Liver (tissue), 3 donors: Measurements from ENCODE around the gene CLPSL1.

Source experiments
- ATF3 ChIP-seq: IDR thresholded peaks from 2 replicates; pipeline ENCODE4 v1.6.1; 2016; ENCODE audit warnings: antibody characterized with exemption
- CTCF ChIP-seq: fragments of 150-350 bp; IDR thresholded peaks from 2 replicates; pipeline ENCODE4 v1.5.1; 2017; ENCODE audit warnings: improper control_type of control experiment, low read depth, low read length; ENCODE audit not compliant: missing input control
- EGR1 ChIP-seq, 2 donors: IDR thresholded peaks; 2 replicates each; pipeline ENCODE4 v1.6.1; 2016 to 2018; ENCODE audit warnings: antibody characterized with exemption in 2 of 2, low read depth in 2 of 2
- FOXA1 ChIP-seq: IDR thresholded peaks from 2 replicates; pipeline ENCODE4 v1.6.1; 2016; ENCODE audit warnings: antibody characterized with exemption
- GABPA ChIP-seq, 2 donors: IDR thresholded peaks in 1 of 2; conservative IDR thresholded peaks in 1 of 2; 2 replicates each; pipeline ENCODE4 v1.6.1; 2016; ENCODE audit warnings: antibody characterized with exemption in 2 of 2, mild to moderate bottlenecking in 1 of 2, moderate library complexity in 1 of 2
- JUND ChIP-seq, 2 donors: IDR thresholded peaks; 2 replicates each; pipeline ENCODE4 v1.6.1; 2016; ENCODE audit warnings: antibody characterized with exemption in 2 of 2
- MAX ChIP-seq: IDR thresholded peaks from 2 replicates; pipeline ENCODE4 v1.6.1; 2016; ENCODE audit warnings: antibody characterized with exemption
- NR2F2 ChIP-seq: IDR thresholded peaks from 2 replicates; pipeline ENCODE4 v1.6.1; 2016; ENCODE audit warnings: antibody characterized with exemption
- RAD21 ChIP-seq, 2 donors: IDR thresholded peaks; 2 replicates each; pipeline ENCODE4 v1.6.1; 2016; ENCODE audit warnings: antibody characterized with exemption in 2 of 2, mild to moderate bottlenecking in 2 of 2
- REST ChIP-seq: IDR thresholded peaks from 2 replicates; pipeline ENCODE4 v1.6.1; 2016; ENCODE audit warnings: antibody characterized with exemption, mild to moderate bottlenecking
- RXRA ChIP-seq, 2 donors: IDR thresholded peaks; 2 replicates each; pipeline ENCODE4 v1.6.1; 2017 to 2018; ENCODE audit warnings: antibody characterized with exemption in 2 of 2, mild to moderate bottlenecking in 1 of 2
- SP1 ChIP-seq: IDR thresholded peaks from 2 replicates; pipeline ENCODE4 v1.6.1; 2018; ENCODE audit warnings: antibody characterized with exemption, mild to moderate bottlenecking
- TAF1 ChIP-seq: conservative IDR thresholded peaks from 2 replicates; pipeline ENCODE4 v1.6.1; 2016; ENCODE audit warnings: antibody characterized with exemption, mild to moderate bottlenecking
- YY1 ChIP-seq: IDR thresholded peaks from 2 replicates; pipeline ENCODE4 v1.6.1; 2016; ENCODE audit warnings: antibody characterized with exemption, mild to moderate bottlenecking
- donor health status: healthy.
- donor health status: healthy.

GRCh38 chr6:35751594-35751993, 29.2 kb upstream of the CLPSL1 start:
- TF ChIP-seq CTCF (no peak), MAX (no peak), RXRA (IDR thresholded peaks at IDR 0.05) (no peak), SP1 (no peak), REST (no peak), TAF1 (no peak), GABPA (IDR thresholded peaks at IDR 0.05 in 1 of 2, conservative IDR thresholded peaks at IDR 0.05 in 1 of 2) (no peak), FOXA1 (no peak), RAD21 (IDR thresholded peaks at IDR 0.05) (no peak), JUND (IDR thresholded peaks at IDR 0.05) (no peak), YY1 (no peak), ATF3 (no peak), EGR1 (IDR thresholded peaks at IDR 0.05; ENCODE audit: low read depth in 2 of 2) (no peak), NR2F2 (no peak)
